ENCODE results near the gene SLC7A8.

The SLC7A8 gene

DNA sequence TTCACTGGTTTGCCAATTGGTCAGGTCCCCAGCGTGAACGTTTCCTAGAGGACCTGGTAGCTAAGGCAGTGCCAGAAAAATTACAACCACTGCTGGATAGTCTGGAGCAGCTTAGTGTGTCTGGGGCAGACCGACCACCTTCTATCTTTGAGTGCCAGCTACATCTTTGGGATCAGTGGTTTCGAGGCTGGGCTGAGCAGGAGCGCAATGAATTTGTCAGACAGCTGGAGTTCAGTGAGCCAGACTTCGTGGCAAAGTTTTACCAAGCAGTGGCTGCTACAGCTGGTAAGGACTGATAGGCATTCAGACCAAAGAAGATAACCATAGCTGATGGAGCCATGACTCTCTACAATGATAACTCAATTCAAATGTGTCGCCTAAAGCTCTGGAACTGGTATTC is 85.7 kb downstream of the SLC7A8 start:
- ChIA-PET POLR2A (interaction anchor here (0.6 to 1.7 kb wide), 3 partner anchors 12 to 141 kb away, joined by 3 to 6 read pairs (median 3); partner anchors contain the start of gene HAUS4), CTCF (interaction anchor here (0.6 kb wide), 1 partner anchor 25 kb away, joined by 3 read pairs; no protein-coding TSS in a partner anchor)
- TF ChIP-seq SUZ12 (IDR thresholded peaks at IDR 0.05) (no peak), NFRKB (IDR thresholded peaks at IDR 0.05) (no peak), TARDBP (IDR thresholded peaks at IDR 0.05) (no peak), ELF4 (IDR thresholded peaks at IDR 0.05) (no peak), CTBP1 (IDR thresholded peaks at IDR 0.05; ENCODE audit: borderline replicate concordance) (no peak), ZNF384 (IDR thresholded peaks at IDR 0.05) (no peak), FOXK2 (IDR thresholded peaks at IDR 0.05) (no peak), FOXM1 (IDR thresholded peaks at IDR 0.05; ENCODE audit: borderline replicate concordance) (no peak), LEF1 (IDR thresholded peaks at IDR 0.05; ENCODE audit: borderline replicate concordance) (no peak), SP1 (IDR thresholded peaks at IDR 0.05) (no peak), FOXA1 (IDR thresholded peaks at IDR 0.05) (no peak), L3MBTL2 (conservative IDR thresholded peaks at IDR 0.05) (no peak), BHLHE40 (IDR thresholded peaks at IDR 0.05; ENCODE audit: borderline replicate concordance) (no peak), ARNT (IDR thresholded peaks at IDR 0.05) (no peak), HDGF (IDR thresholded peaks at IDR 0.05; ENCODE audit: borderline replicate concordance) (no peak)
- TF ChIP-seq, protein P1, sequence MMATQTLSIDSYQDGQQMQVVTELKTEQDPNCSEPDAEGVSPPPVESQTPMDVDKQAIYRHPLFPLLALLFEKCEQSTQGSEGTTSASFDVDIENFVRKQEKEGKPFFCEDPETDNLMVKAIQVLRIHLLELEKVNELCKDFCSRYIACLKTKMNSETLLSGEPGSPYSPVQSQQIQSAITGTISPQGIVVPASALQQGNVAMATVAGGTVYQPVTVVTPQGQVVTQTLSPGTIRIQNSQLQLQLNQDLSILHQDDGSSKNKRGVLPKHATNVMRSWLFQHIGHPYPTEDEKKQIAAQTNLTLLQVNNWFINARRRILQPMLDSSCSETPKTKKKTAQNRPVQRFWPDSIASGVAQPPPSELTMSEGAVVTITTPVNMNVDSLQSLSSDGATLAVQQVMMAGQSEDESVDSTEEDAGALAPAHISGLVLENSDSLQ (IDR thresholded peaks at IDR 0.05): no peak
- no peak for DNase-seq (ENCODE audit: extremely low spot score)

DNA sequence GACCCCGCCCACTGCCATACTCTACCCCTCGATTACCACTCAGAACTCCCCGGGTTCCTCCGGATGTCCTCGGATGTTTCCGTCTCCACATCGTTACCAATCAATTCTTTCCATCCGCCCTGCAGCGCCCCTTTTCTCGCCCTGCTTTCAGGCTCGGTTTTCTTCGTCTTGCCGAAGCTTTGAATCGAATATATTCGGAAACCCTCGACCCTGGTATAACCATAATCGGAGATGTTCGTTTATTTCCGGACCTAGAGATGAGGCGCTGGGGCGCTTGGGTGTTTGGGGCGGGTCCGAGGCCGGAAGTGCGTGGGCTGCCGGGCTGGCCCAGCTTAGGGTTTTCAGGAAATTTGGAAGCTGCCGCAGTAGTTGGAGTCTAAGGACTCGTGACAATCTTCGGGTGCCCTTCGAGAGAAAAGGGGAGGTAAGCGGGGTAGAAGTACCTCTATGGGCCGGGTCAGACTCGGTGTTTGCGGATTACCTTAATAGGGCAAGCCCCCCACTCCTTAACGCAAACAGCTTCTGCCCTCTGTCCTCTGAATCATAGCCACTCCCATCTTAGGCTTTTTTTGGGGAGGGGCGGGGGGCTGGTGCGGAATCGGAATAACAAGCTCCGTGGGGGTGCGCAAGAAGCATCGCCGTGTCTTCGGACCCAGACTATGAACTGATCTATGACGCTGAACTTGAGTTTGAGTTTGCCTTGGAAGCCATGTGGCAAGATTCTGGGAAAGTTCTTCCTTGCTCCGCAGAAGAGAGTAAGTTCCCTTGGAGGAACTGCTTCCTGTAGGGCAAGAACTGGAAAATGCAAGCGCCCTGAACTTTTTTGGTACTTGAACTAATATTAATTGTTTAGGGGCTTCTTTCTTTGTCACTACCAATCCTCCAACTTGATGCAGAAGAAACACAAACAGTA is 88.0 kb downstream of the SLC7A8 start, which contains the start of gene C14orf119:
TSS of gene C14orf119 (plus strand) at position 310 of the 913 bp plus-strand sequence. CDS start 2,154 bp downstream, outside the sequence.
- TF ChIP-seq ELF4 (IDR thresholded peaks at IDR 0.05) (peak; percentile 72), SP1 (IDR thresholded peaks at IDR 0.05) (no peak)
- ChIA-PET POLR2A (interaction anchor here (0.6 to 3.3 kb wide), 54 partner anchors 9 to 998 kb away, joined by 3 to 71 read pairs (median 4); partner anchors contain the start of genes CDH24, CIROP, HAUS4 and HOMEZ), CTCF (interaction anchor here (0.6 to 2.6 kb wide), 13 partner anchors 9 to 122 kb away, joined by 3 to 26 read pairs (median 3); no protein-coding TSS in a partner anchor)
- peak; percentile 99 for DNase-seq (ENCODE audit: extremely low spot score)

DNA sequence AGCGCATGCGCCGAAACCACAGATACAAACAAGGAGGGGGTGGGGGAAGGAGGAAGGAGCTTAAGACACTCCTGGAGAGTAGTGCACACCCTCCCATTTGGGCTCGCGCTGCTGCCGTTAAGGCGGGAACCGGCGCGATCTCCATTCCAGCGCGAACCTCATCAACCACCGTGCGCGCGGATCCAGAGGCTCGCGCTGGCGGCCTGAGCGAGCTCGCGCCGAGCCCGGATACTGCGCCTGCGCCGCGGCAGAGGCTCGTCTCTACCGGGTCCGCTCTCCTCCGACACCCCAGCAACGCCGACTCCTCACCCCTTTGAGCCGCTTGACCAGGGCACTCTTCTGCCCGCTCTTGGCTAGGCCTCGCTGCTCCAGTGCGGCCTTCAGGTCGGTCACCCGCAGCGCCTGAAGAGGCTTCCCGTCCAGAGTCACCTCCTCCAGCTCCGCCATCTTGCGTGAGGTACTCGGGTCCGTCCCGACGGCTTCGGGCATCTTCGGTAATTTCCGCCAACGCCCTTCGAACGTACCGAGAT is 88.7 kb downstream of the SLC7A8 start, which contains the start of gene ACIN1:
TSS of gene ACIN1 (minus strand) at position 471 of the 530 bp plus-strand sequence. CDS start at position 447, 24 bp downstream.
- DNase-seq (ENCODE audit: extremely low spot score): no peak

DNA sequence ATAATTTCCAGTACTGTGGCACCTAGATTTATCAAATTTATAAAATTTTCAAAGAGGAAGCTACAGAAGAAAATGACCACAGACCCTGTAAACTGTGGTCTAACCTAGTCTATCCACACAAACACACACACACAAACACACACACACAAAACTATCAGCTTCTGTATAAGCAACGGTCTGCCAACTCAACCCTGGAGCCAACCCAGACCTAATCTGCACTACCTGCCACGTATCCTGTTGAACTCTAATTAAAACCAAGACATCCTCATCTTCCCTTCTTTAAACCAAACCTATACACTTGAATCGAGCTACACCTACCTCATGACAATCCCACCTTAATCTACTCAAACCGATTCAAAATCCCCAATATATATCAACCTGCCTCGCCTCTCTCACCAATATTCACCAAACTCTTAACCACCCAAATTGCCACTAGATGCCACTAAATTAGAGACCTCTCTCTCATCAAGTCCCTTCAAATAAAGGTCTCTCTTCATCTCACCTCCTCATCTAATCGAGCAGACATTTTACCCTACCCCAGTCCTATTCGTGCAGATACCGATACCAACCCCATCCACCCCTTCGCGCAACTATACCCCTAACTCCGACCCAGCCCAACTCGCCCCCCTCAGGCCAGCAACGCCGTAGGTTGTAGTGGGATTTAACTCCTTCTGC is 89.3 kb downstream of the SLC7A8 start:
- POLR2A ChIA-PET: interaction anchor here (0.6 to 3.3 kb wide), 33 partner anchors 8 to 1000 kb away, joined by 3 to 71 read pairs (median 6); partner anchors contain the start of genes CDH24, CIROP, HAUS4 and HOMEZ
- peak; percentile 82 for DNase-seq (ENCODE audit: extremely low spot score)

More for the DNA sequence above, 88.7 kb downstream of the SLC7A8 start, which contains the start of gene ACIN1:
- ChIA-PET POLR2A (interaction anchor here (0.6 to 3.3 kb wide), 51 partner anchors 9 to 999 kb away, joined by 3 to 71 read pairs (median 4); partner anchors contain the start of genes CDH24, CIROP, HAUS4 and HOMEZ), CTCF (interaction anchor here (0.6 to 2.6 kb wide), 11 partner anchors 9 to 108 kb away, joined by 3 to 26 read pairs (median 4); no protein-coding TSS in a partner anchor)
- 0 out of 2 replicates have a peak, but pooled peaks have one; percentile 23 for TF ChIP-seq HDGF (IDR thresholded peaks at IDR 0.05; ENCODE audit: borderline replicate concordance)
- TF ChIP-seq NFRKB (IDR thresholded peaks at IDR 0.05): no peak

DNA sequence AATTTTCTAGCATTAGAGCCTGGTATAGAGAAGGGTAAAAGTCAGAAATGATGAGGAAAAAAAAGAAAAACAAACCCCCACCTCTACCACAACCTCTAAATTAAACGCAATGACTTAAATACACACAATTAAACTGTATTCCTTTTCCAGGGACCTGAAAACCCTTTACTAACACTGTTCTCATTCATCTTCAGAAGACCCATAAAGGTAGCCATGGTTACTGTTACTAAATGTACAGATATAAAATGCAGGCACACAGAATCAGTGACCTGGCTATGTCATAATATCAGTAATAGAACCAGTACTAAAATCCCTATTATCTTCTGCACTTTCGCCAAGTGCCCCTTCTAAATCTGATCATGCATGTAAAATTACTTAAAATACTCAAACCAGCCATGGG is 89.9 kb downstream of the SLC7A8 start:
- CTCF ChIA-PET: interaction anchor here (2.6 kb wide), 2 partner anchors 17 to 22 kb away, joined by 9 to 17 read pairs; no protein-coding TSS in a partner anchor
- POLR2A ChIA-PET: interaction anchor here (2.5 to 3.3 kb wide), 3 partner anchors 16 to 33 kb away, joined by 20 to 51 read pairs (median 28); partner anchors contain the start of gene CDH24
- no peak for TF ChIP-seq TARDBP (IDR thresholded peaks at IDR 0.05)
- TF ChIP-seq FOXM1 (IDR thresholded peaks at IDR 0.05; ENCODE audit: borderline replicate concordance): no peak
- no peak for DNase-seq (ENCODE audit: extremely low spot score)

More for the DNA sequence above, 89.3 kb downstream of the SLC7A8 start:
- peak; percentile 37; the same call in 1 of the 2 replicates for TF ChIP-seq L3MBTL2 (conservative IDR thresholded peaks at IDR 0.05)
- TF ChIP-seq SP1 (IDR thresholded peaks at IDR 0.05): no peak
- CTCF ChIA-PET: interaction anchor here (0.6 to 2.6 kb wide), 11 partner anchors 10 to 108 kb away, joined by 3 to 26 read pairs (median 4); no protein-coding TSS in a partner anchor

DNA sequence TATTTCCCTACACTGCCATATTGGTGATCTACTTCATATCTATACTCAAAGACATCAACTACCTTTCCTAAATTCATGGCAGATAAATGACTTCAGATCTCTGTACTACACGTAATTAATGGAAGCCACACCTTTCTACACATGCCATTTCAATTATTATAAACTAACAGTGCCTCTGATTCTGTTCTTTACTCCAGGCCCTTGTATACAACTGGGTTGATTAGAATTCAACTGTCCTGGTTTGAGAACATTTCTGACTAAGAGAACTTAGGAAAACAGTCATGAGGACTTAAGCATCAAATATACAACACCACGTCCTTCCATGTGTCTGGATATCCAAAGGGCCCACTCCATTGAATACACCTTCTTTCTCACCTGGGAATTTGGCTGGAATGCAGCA is 90.4 kb downstream of the SLC7A8 start:
- no peak for DNase-seq (ENCODE audit: extremely low spot score)
- CTCF ChIA-PET: interaction anchor here (1.3 kb wide), 1 partner anchor 24 kb away, joined by 5 read pairs; no protein-coding TSS in a partner anchor
- TF ChIP-seq SUZ12 (IDR thresholded peaks at IDR 0.05): no peak
- no peak for TF ChIP-seq FOXK2 (IDR thresholded peaks at IDR 0.05)
- TF ChIP-seq ARNT (IDR thresholded peaks at IDR 0.05): no peak
- TF ChIP-seq NFRKB (IDR thresholded peaks at IDR 0.05): no peak
- POLR2A ChIA-PET: interaction anchor here (1.3 kb wide), 1 partner anchor 22 kb away, joined by 4 read pairs; no protein-coding TSS in a partner anchor

Measured in HEK293T (cell line).